ENCODE data around the gene SH3BP1. TPM values are rescaled to one million over a fixed set of nuclear protein-coding genes. Genes with fewer than 3 reads are reported as not detected.
"Not testable (repeated sequence)": the region's sequence is repeated elsewhere in the genome, so short reads cannot be mapped to it uniquely, and the experiment has no call there.

SH3BP1 gene
- total RNA-seq, 4 donors from 2014 or later: 53.1 to 158 (median 84.7) TPM

DNA sequence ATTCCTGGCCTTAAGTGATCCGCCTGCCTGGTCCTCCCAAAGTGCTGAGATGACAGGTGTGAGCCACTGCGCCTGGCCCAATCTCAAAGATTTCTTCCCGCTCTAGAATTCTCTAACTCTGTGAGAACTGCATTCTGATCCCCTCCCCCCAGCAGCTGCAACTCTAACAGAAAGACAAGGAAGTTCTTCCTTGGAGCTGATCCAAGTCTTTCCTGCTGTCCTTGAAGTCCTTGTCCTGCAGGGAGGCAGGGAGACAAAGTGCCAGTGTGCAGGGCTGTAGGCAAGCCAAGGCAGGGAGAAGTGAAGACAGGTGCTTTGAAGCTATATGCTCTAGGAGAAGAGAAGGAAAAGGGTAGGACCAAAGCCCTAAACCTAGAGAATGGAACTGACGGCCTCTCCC is 40.3 kb upstream of the SH3BP1 start:
- no peak for TF ChIP-seq CTCF (IDR thresholded peaks at IDR 0.05)
- no peak for TF ChIP-seq POLR2A (IDR thresholded peaks at IDR 0.05)
- peak in 2 of 3 donors; percentile 49 to 54 for TF ChIP-seq POLR2AphosphoS5 (IDR thresholded peaks at IDR 0.05)
- TF ChIP-seq EP300 (IDR thresholded peaks at IDR 0.05; ENCODE audit: low read depth): no peak
- in situ Hi-C loops (cut with MboI; ENCODE audit: low pct_ligation_motif_present in 1 of 4, low pct_unique_long_range_greater_than_20kb in 1 of 4, low sequenced_read_pairs in 3 of 4): no loop called here
- H3K4me3 ChIP-seq: no peak overlapping the region
- peaks cover 0 to 26% (median 8%) of the 10 kb centered on the region in 4 donors for H3K4me1 ChIP-seq
- 43 to 50% methylated on average over 1 to 4 of the region's 4 CpGs for WGBS, 2 donors (ENCODE audit: low coverage in 1 of 2)
- no peaks in the 10 kb centered on the region for H3K27me3 ChIP-seq
- H3K27ac ChIP-seq: peak overlapping the region; percentile 61 to 78 (median 72)
- peak; percentile 78 for DNase-seq
- intact Hi-C loops (cut with DNase I; ENCODE audit: low total_unique reads): loop anchor here (5.0 kb wide), 1 partner anchor 67 kb away; no protein-coding TSS in a partner anchor
- no peaks in the 10 kb centered on the region for H3K9me3 ChIP-seq
- H3K36me3 ChIP-seq: no peaks in the 10 kb centered on the region

DNA sequence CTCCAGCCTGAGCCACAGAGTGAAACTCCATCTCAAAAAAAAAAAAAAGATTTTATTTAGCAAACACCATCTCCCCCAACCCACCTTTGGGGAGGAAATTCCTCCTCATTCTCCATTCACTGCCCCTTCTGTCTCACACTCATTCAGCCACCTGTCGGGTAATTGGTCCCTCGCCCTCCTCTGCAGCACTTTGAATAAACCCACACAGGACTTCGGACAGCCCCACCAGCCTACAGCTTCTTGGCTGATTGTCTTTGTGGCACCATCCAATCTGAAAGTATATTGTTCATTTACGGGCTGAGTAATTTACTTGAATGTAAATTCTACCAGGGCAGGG is 38.3 kb upstream of the SH3BP1 start:
- no peaks in the 10 kb centered on the region for H3K9me3 ChIP-seq
- in situ Hi-C loops (cut with MboI; ENCODE audit: low pct_ligation_motif_present in 1 of 4, low pct_unique_long_range_greater_than_20kb in 1 of 4, low sequenced_read_pairs in 3 of 4): no loop called here
- intact Hi-C loops (cut with DNase I; ENCODE audit: low total_unique reads): no loop called here
- WGBS, 2 donors (ENCODE audit: low coverage in 1 of 2): 24% methylated on average over 4 of the region's 4 CpGs
- no peak for DNase-seq
- H3K4me1 ChIP-seq: peaks cover 0 to 26% (median 9%) of the 10 kb centered on the region in 4 donors
- no peaks in the 10 kb centered on the region for H3K27me3 ChIP-seq
- peak overlapping the region in 1 of 4 donors; percentile 1 for H3K4me3 ChIP-seq
- TF ChIP-seq POLR2AphosphoS5 (IDR thresholded peaks at IDR 0.05) (no peak), POLR2A (IDR thresholded peaks at IDR 0.05) (no peak), CTCF (IDR thresholded peaks at IDR 0.05) (no peak), EP300 (IDR thresholded peaks at IDR 0.05; ENCODE audit: low read depth) (no peak)
- H3K27ac ChIP-seq: peak overlapping the region; percentile 58 to 76 (median 68)
- no peaks in the 10 kb centered on the region for H3K36me3 ChIP-seq

DNA sequence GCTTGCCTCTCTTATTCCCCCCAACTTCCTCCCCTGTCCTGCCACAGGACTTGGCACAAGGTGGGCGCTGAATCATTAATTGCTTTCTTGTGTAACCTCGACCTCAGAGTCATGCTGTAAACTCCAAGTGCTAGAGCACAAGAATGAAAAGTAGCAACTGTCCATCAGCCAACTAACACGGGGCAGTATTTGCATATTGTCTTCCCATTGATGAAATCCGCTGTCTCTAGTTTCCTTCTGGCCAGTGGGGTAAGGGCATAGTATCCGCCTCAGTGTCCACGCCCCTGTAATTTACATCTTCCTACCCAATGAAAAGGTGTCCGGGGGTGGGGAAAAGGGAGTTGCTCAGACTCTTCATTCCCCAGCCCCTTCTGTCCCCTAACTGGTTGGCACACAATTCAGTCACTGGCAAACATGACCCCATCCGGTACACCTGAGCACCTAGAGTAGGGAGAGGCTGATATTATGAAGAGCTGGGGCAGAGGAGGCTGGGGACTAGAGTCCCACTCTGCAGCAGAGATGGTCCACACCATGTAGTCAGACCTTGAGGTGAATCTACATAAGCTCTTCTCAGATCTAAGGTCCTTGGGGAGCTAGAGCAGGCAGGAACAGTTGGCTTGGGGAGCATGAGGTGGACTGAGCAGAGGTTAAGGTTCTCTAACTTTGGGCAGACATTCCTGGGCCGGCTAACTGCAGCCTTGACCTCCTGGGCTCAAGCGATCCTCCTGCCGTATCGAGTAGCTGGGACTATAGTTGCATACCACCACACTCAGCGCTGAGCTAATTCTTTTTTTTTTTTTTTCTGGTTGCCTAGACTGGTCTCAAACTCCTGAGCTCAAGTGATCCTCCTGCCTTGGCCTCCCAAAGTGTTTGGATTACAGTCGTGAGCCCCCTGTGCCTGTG is 37.7 kb upstream of the SH3BP1 start:
- DNase-seq: peak; percentile 69
- H3K4me3 ChIP-seq: peak overlapping the region in 1 of 4 donors; percentile 1

GRCh38 chr22:37602546-37603277 is 36.8 kb upstream of the SH3BP1 start:
- Histone ChIP-seq H3K27ac (peak overlapping the region in 1 of 4 donors; percentile 64), H3K4me1 (peaks cover 0 to 40% (median 20%) of the 10 kb centered on the region in 4 donors)
- H3K36me3 ChIP-seq; H3K27me3 ChIP-seq; H3K9me3 ChIP-seq; H3K4me3 ChIP-seq; intact Hi-C loops (cut with DNase I; ENCODE audit: low total_unique reads); in situ Hi-C loops (cut with MboI; ENCODE audit: low pct_ligation_motif_present in 1 of 4, low pct_unique_long_range_greater_than_20kb in 1 of 4, low sequenced_read_pairs in 3 of 4); DNase-seq: not testable (repeated sequence)
- 87 to 89% methylated on average over 4 to 5 of the region's 5 CpGs for WGBS, 2 donors (ENCODE audit: low coverage in 1 of 2)

More for the DNA sequence above, 37.7 kb upstream of the SH3BP1 start:
- intact Hi-C loops (cut with DNase I; ENCODE audit: low total_unique reads) (no loop called here), in situ Hi-C loops (cut with MboI; ENCODE audit: low pct_ligation_motif_present in 1 of 4, low pct_unique_long_range_greater_than_20kb in 1 of 4, low sequenced_read_pairs in 3 of 4) (no loop called here)
- peaks cover 0 to 31% (median 13%) of the 10 kb centered on the region in 4 donors for H3K4me1 ChIP-seq
- 5 to 43% methylated on average over 3 to 14 of the region's 14 CpGs for WGBS, 2 donors (ENCODE audit: low coverage in 1 of 2)
- H3K27ac ChIP-seq: peak overlapping the region; percentile 64 to 76 (median 68)
- no peaks in the 10 kb centered on the region for H3K9me3 ChIP-seq
- no peaks in the 10 kb centered on the region for H3K27me3 ChIP-seq
- TF ChIP-seq POLR2A (IDR thresholded peaks at IDR 0.05) (no peak), POLR2AphosphoS5 (IDR thresholded peaks at IDR 0.05) (peak in 2 of 3 donors; percentile 48 to 59), EP300 (IDR thresholded peaks at IDR 0.05; ENCODE audit: low read depth) (no peak), CTCF (IDR thresholded peaks at IDR 0.05) (no peak)
- no peaks in the 10 kb centered on the region for H3K36me3 ChIP-seq
